ENCODE data around the gene CYP2U1.

CYP2U1 gene

DNA sequence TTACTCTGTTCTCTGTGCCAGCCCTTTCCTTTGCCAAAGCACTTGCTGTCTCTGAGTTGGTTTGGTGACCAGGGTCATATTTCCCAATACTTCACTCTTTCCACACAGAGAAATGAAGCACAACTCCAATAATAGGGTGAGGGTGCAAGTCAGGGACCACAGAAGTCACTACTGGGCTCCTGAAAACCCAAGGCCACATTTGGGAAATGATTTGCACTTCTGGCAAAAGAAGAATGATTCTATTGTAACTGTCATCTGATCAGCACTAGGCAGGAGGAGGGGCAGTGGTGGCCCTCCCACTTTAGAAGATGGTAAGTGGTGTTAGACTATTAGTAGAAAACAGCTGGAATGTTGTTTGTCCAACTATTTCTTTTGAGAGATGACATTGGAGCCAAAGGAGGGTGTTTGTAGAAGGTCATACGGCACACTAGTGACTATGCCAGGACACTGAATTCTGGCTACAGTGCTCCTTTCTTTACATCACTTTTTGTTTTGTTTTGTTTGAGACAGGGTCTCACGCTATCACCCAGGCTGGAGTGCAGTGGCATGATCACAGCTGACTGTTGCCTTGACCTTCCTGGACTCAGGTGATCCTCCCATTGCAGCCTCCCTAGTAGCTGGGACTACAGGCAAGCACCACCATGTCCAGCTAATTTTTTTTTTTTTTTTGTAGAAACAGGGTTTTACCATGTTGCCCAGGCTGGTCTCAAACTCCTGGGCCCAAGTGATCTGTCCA lies 47.5 kb downstream of the CYP2U1 start:
- DNase-seq (ENCODE audit: low read depth in 2 of 2), result no peak

DNA sequence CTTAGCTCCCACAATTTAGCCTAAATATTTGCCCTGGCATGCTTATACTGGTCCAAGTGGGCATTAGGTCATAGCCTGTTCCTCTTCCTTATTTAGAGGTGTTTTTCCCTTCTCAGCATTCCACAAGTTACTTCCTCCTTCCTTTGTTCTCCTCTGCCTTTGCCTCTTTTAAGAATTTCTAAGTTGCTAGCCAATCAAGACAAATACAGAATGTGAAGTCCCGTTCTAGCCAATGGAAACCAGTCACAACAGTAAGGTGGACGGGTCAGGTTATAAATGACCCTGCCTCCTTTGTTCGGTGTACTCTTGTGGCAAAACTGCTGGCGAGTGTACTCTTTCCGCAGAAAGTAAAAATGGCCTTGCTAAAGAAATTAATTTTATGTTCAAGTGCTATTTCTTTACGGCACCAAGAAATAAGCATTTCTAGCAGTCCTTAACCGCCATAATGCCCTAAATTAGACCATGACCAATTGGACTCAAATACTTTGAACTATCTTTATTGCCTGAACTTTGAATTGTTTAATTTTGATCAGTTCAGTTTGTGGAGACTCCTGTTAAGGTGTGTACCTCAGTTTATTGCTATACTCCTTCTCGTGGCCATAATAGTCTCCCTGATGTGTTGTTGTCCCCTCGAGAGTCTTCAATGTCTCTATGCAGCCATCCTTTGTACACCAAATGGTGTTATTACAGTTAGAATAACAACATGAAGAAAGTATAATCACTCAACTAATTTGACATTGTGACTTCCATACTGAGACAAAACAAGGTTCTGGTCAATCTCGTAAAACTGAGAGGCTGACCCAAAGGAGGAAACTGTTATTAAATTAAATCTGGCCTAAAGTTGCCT lies 56.8 kb downstream of the CYP2U1 start:
- no peak for DNase-seq (ENCODE audit: low read depth in 2 of 2)

GRCh38 chr4:107988763-107989035 lies 57.4 kb downstream of the CYP2U1 start:
- no peak for DNase-seq (ENCODE audit: low read depth in 2 of 2)

GRCh38 chr4:107989162-107989536 lies 57.8 kb downstream of the CYP2U1 start:
- DNase-seq (ENCODE audit: low read depth in 2 of 2), result no peak

- peak; percentile 88 to 92 for DNase-seq (ENCODE audit: low read depth in 2 of 2)
Measured at GRCh38 chr4:107989537-107990386, 58.4 kb downstream of the CYP2U1 start, which contains the start of gene HADH. TSS of gene HADH (plus strand) at chr4:107989889. CDS start at chr4:107989933, 44 bp downstream.

DNA sequence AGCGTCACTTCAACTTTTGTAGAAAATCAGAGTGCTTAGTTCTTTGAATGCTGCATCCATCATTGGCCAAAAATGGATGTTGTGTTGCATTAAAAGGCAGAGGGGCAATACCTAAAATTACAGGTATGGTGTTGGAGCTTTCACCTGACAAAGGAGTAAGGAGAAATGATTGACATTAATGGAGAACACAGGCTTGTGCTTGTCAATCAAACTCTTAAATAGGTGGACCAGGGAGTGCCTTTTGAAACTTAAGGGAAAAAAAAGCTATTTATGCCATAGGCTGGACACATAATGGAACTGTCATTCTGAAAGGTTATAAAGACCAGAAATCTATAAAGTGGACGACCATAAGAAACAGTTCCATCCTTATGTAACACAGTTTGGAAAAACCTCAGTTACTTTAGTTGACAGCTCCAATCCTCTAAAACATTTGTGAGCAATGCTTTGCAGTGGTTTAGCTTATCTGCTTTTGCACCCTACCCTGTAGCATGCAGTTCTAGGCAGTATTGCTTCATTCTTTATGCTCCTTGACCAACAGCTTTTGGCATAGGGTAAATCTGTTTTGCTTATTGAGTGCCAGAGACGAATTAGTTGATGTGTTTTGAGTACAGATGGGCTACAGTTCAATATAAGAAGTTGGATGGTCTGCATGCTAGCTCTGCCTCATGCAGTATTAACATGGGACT lies 60.7 kb downstream of the CYP2U1 start:
- no peak for DNase-seq (ENCODE audit: low read depth in 2 of 2)

GRCh38 chr4:107993969-107994368 lies 62.6 kb downstream of the CYP2U1 start:
- DNase-seq (ENCODE audit: low read depth in 2 of 2), result no peak

DNA sequence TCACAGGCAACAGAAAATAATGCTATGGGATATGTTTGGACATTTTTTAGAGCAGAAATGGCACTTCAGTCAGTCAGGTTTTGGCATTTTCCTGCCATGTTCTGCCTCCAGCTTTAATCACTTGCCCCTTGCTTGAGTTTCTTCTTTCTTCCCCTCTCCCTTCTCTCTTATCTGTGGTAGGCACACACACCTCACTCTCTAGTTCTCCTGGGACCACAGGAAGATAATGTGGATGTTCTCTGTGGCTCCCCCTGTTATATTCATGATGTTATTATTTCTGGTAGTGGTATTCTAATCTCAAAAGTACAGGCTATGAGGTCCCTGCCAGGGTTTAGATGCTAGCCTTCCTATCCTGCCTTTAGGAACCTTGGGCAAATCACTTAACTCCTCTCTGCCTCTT lies 63.5 kb downstream of the CYP2U1 start:
- DNase-seq (ENCODE audit: low read depth in 2 of 2), result no peak

DNA sequence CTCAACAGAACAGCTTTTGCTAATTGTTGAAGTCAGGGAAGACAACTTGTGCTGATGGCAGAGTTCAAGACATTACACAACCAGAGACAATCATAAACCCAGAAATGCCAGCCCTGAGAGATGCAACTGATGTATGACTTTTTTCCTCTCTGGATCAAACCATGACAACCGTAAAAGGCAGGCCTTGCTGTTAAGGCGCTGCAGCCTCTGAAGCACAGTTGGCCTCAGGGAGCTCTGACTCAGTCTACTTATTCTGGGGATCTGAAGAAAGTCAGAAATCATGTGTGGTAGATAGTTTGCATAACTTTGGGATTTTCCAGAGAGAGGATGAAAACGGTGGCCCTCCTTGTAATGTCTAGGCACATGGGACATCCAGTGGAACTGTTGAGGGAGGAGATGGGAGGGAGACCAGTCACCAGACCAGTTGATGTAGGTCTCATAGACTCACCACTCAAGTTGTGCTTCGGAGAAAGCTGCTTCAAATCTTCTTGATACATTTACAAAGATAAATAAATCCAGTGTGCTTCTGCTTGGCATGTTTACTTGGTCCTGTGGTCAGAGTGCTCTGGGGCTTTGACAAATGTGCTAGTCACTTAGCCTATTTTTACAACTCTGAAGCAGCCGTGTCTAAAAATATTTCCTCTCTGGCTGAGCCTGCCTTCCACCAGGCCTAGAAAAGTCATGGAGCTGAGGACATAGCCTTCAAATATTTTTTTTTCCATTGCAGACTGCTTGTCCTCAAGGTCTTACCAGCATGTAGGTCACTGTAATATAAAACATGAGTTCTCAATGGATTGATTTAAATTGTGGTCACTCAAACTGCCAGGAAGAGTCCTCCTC lies 65.8 kb downstream of the CYP2U1 start:
- no peak for DNase-seq (ENCODE audit: low read depth in 2 of 2)

DNA sequence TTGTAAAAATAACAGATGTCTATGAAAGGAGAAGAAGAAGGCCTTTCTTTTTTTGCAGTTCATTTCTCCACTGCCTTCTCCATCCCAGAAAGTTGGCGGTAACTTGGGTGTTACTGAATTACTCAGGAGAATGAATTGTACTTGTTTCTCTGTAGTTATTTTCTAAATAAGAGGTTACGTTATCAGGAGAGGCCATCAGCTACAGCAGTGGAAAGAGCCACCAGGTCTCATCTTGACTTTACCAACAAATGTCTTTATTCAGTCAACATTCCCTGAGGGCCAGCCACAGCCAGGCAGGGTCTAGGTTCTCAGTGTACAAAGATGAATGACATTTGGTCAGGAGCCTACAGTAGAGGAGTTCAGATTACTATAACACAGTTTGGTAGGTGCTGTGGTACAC lies 66.4 kb downstream of the CYP2U1 start:
- no peak for DNase-seq (ENCODE audit: low read depth in 2 of 2)

DNA sequence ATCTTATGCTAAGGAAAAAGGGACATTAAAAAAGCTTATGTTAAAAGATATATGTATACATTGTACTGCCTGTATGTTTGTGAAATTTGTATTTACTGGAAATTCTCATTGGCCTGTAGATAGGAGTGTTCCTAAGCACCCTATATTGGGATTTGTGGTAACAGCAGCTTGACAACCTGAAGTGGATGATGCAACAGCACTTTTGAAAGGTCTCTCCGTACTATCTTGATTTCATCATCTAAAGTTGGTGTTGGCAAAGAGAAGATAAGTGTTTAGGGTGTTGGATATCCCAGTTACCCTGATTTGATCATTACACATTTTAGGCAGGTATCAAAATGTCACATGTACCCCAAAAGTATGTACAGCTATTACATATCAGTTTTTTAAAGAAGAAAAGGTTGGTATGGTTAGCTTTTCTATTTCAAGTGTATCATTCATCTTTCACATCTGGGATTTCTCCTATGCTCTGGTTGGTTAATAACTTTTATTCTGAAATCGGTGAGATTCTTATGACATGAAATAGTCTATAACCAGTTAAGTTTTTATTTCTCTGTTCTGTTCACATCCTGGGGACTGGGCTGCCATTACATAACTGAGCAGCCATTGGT lies 68.7 kb downstream of the CYP2U1 start:
- no peak for DNase-seq (ENCODE audit: low read depth in 2 of 2)

DNA sequence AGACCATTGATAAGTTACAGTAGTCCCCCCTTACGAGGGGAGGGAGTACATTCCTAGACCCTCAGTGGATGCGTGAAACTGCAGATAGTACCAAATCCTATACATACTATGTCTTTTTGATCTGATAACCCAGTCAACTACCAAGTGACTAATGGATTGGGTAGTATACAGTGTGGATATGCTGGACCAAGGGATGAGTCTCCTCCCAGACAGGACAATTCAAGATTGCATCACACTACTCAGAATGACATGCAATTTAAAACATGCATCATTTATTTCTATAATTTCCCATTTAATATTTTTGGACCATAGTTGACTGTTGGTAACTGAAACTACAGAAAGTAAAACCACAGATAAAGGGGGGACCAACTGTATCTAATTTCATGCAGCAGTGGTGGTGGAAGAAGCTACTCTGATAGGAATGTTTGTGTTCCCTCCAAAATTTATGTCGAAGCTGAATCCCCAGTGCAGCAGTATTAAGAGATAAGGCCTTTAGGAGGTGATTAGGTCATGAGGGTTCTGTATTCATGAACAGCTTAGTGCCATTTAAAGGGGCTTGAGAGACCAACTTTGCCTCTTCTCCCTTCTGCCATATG lies 70.3 kb downstream of the CYP2U1 start:
- DNase-seq (ENCODE audit: low read depth in 2 of 2), result no peak

Measured in stimulated activated CD4-positive, alpha-beta T cell treated with anti-CD3 and anti-CD28 coated beads, Interleukin-15, amount 100 ng/mL, for 48 hours (primary cell).